ENCODE measurements around the gene EFR3B.
"Not testable (repeated sequence)": the region's sequence is repeated elsewhere in the genome, so short reads cannot be mapped to it uniquely, and the experiment has no call there.

EFR3B gene

DNA sequence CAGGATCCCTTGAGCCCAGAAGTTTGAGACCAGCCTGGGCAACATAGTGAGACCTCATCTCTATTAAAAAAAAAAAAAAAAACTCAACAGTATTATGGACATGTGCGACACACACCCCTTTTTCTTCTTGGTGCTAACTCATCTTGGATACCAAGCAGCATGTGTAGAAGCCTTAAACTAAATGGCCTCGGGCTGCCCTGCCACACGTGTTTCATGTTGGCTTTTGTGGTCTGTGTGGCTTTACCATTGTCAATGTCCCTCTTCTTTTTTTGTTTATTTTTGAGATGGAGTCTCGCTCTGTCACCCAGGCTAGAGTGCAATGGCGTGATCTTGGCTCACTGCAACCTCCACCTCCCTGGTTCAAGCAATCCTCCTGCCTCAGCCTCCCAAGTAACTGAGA lies 109.1 kb downstream of the EFR3B start:
- DNase-seq (ENCODE audit: low read depth) = not testable (repeated sequence)

DNA sequence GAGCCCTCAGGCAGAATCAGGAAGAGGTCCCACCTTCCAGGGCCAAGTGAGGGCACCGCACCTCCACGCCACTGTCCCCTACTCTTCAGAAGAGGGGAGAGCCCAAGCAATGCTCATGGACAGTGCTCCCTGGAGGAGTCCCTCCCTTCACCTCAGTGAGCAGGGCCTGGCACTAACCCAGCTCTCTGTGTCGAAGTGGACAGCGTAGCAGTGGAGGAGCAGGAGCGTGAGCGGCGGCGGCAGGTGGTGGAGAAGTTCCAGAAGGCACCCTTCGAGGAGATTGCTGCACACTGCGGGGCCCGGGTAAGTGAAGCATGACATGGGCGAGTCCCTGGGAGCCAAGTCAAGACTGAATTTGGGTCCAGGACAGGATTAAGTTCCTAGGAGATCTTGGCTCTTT lies 109.8 kb downstream of the EFR3B start:
- no peak for DNase-seq (ENCODE audit: low read depth)

DNA sequence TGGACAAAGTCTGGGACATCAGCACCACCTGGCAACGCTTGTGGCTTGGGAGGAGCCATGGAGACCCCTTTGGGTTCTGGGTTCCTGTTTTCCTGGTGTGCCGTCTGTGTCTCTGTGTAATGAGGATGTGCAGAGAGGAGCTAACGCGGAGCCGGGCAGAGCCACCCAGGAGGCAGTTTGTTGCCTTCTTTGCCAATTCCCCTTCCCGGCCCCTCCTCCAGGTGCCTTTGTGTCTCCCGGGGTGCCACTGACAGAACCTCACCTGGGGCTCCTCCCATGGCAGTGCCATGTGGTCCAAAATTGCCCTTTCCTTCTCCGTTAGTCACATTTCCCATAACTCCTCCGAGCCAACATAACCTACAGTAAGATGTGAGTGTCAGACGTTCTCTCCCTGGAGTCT lies 113.5 kb downstream of the EFR3B start:
- DNase-seq (ENCODE audit: low read depth) = no peak

DNA sequence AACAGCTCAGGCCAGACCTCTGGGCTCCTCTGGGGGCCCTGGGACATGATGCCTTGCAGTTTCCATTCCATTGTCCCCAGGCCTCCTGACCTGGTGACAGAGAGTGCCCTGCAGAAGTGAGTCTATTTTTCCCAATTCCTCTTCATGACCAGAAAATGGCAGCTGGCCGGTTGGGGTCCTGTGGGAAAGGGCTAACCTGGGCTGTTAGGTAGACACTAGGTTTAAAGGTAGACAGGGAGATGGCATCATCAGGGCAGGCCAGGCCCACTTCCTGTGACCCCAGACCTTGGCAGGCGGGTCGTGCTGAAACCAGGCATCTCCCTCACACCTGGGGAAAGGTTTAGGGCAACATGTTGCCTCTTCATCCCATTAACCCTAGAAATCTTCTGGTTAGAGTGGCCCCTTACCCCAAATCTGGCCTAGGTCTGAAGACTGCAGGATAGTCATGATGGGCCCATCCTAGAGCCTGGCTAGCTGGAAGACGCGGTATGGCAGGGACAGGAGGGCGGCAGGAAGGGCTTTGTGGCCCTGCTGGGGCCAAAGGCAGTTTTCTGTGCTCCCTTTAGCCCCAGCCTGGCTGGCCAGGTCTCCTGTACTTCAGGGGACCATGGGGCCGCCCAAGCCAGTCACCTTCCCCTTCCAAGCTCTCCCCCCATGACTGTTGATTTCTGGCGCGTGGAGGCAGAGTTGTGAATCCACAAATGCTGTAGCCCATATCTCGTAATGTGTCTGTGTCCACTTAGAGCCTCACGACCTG lies 116.4 kb downstream of the EFR3B start:
- DNase-seq (ENCODE audit: low read depth) = no peak

DNA sequence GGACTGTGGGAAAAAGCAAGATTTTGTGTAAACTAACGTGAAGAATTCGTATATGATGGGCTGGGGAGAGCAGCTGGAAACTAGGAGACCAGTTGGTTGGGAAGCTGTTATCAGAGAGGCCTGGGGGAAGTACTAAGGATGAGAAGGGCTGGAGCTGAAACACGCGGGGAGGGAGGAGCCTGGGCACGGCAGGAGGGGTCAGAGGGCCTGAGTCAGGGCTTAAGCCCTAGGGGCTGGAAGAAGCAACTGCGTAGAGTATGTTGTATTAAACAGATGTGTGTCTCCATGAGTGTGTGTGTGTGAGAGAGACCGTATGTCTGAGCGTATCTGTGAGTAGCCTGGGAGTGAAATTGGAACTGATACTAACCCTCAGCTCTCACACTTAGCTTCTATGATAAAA lies 118.1 kb downstream of the EFR3B start:
- no peak for DNase-seq (ENCODE audit: low read depth)

DNA sequence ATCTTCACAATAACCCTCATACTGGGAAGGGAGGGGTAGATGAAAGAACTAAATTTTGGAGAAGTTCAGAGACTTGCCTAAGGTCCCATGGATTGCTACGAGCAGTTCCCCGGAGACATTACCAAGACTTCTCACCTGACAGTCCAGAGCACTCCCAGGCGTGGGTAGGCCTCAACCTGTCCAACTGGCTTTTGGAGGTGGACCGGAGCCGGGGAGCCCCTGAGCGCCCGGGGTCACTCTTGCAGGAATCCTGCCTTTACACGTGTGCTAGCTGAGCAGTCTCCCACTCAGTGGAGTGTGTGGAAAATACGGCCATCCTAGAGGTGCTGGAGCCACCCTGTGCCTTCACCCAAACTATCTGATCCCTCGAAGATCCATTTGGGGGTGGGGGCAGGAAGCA lies 118.5 kb downstream of the EFR3B start:
- DNase-seq (ENCODE audit: low read depth) = no peak

DNA sequence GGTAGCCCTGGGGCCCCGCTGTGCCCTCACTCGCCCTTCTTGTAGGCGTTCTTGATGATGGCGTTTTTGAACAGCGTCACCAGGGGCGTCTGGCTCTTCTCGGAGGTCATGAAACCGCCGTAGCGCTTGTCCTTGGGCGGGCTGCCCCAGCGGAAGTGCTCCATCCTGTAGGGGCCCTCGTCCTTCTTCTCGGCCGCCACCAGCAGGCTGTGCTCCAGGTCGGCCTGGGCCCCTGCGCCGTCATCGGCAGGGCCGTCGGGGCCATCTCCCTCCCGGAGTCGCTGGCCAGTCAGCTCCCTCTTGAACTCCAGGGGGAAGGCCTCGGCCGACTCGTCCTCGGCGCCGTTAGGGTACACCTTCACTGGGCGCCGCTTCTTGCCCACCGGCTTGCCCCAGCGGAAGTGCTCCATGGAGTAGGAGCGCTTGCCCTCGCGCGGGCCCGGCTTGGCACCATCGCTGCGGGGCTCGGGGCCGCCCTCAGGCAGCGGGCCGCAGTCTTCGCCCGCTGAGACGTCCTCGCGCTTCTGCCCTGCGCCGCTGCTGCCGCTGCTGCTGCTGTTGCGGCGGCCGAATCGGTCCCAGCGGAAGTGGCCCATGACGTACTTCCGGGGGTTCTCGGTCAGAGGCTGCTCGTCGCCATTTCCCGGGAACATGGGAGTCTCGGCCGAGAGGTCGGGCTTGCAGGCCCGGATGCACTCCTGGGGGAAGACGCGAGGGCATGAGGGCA lies 119.3 kb downstream of the EFR3B start:
- DNase-seq (ENCODE audit: low read depth) = peak; percentile 67

DNA sequence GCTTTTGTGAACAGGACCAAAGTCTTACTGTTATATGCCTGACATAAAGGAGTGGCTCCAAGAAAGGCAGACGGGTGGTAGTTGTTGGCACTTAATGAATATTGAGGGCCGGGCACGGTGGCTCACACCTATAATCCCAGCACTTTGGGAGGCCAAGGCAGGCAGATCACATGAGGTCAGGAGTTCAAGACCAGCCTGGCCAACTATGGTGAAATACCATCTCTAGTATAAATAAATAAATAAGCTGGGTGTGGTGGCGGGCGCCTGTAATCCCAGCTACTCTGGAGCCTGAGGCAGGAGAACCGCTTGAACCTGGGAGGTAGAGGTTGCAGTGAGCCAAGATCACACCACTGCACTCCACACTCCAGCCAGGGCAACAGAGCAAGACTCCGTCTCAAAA lies 120.2 kb downstream of the EFR3B start:
- not testable (repeated sequence) for DNase-seq (ENCODE audit: low read depth)

DNA sequence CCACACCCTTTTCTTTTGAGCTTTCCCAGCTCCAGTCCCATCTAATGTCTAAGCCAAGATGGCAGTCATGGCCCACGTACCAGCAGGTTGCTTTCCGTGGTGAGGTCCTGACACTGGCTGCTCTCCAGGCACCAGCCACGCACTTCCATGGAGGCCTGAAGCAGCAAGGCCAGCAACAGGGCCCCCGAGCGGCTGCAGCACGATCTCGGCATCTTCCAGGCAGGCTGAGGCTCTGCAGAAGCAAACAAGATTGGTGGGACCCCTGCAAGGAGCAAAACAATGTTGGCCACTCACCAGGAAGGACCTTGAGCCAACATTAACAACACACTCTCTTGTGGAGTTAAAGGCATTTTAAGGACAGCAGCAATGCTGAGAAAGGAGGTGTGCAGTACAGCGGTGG lies 122.7 kb downstream of the EFR3B start:
- DNase-seq (ENCODE audit: low read depth) = no peak

DNA sequence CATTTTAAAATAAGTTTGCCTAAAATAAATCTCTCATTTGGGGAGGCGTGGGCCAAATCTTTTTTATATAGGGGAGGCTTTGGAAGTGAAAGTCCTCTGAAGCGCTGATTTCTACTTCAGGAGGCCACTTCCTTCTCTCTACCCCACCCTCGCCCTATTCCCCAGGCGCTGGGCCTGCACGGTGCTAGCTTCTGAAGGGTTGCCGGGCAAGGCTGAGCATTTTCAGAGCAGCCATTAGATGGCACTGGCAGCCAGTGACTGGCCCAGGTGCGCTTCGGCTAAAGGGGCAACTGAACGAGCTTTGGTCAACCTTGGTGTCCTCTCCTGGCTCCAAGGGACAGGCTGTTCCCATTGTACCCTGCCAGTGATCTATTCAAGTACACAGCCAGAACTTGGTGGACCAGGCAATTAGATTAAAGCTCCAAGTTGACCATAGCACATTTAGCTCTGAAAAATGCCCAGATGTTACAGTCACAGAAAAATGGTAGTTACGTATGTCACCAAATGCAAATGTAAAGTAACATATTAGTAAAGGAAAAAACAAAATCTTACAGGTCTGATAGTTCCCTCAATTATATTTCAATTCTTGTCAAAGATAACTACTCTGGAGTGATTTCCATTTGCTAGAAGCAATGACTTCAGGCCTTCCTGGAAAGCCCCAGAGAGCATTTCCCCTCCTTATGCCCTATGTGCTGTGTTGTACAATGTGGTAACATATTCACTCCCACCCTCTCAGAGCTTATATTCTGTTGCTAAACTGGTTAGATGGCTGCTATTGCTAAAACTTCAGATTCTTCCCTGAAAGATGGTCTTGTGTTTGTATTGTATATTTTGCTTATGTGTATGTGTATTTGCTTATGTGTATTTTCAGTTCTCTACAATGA lies 124.4 kb downstream of the EFR3B start:
- DNase-seq (ENCODE audit: low read depth) = no peak

DNA sequence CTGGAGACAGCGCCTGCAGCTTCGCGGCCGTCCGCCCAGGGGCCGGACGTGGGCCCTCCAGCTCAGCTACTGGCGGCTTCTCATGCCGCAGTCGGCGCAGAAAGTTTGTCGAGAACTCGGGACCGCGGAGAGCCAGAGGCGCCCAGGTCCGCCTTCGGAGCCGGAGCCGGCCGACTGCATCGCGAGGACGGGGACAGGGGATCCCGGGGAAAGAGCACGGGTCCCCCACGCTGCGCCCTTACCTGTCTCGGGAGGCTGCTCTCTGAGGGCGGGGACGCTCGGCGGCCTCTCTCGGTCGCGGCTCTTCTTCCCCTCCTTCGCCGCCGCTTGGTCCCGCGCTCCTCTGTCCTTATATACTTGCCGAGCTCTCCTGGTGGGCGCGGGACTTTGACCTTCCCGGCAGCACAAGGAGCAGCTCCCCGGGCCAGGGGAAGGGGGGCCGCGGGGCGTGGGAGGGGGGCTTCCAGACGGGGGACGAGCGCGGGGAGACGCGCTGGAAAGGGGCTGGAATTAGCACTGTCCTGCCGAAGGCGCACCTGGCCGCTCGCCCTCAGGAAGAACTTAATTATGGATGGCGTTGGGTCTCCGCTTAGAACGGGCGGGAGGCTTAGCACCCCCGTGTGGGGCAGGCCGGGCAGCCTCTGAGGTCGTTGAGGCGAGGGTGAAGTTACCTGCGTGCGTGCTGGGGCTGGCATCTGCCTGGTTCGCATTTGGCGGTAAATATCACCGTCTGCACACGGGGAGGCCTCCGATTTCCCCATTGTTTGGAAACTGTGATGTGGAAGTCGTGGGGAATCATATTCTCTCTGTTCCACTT lies 126.6 kb downstream of the EFR3B start, which contains the start of gene POMC:
Gene POMC, minus strand, starts transcription at position 325 of the 817 bp plus-strand sequence. CDS start 3,808 bp downstream, outside the sequence.
- DNase-seq (ENCODE audit: low read depth) = peak; percentile 5

DNA sequence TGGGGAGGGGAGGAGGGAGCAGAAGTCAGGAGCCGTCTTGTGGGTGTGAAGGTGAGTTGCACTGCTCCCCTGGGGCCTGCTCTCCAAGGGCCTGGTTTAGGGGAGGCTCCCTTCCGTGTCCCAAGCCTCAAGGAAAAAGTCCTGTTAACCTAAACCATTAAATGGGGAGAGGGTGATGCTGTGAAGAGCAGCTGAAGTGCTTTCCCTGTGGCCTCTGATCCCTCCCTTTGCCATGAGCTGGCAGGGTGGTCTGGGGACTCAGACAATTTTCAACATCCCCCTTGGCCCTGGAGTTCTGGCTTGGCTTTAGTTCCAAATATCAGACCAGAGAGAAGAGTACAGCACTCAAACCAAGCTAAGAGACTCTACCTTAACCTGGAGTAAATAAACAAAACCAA lies 127.2 kb downstream of the EFR3B start:
- no peak for DNase-seq (ENCODE audit: low read depth)

DNA sequence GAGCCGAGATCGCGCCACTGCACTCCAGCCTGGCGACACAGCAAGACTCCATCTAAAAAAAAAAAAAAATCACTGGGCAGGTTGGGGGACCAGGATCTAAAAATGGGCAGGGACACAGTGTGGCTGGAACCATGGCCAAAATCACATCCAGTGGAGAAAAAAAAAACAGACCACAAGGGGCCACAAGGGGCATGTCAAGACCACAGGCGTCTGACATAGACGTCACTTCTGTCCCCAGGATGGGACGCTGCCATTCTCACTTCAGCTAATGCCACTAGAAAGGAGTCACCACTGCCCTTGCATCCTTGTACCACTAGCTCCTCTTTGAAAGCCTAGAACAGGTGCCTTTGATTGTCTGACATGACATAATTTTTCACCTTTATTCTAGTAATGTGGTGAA lies 129.0 kb downstream of the EFR3B start:
- no peak for DNase-seq (ENCODE audit: low read depth)

DNA sequence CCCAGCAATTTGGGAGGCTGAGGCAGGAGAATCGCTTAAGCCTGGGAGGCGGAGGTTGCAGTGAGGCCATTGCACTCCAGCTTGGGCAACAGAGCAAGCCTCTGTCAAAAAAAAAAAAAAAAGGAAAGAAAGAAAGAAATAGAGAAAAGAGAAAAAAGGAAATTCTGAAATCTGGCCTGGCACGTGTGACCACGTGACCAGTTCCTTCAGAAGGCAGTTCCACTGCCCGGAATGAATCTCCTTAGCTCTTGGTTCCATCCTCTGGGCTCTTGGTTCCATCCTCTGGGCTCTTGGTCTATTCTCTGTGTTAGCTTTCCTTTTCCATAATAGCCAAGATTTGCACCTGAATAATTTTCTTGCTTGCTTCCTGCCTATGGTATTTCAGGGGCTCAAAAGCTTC lies 131.8 kb downstream of the EFR3B start:
- DNase-seq (ENCODE audit: low read depth) = no peak

DNA sequence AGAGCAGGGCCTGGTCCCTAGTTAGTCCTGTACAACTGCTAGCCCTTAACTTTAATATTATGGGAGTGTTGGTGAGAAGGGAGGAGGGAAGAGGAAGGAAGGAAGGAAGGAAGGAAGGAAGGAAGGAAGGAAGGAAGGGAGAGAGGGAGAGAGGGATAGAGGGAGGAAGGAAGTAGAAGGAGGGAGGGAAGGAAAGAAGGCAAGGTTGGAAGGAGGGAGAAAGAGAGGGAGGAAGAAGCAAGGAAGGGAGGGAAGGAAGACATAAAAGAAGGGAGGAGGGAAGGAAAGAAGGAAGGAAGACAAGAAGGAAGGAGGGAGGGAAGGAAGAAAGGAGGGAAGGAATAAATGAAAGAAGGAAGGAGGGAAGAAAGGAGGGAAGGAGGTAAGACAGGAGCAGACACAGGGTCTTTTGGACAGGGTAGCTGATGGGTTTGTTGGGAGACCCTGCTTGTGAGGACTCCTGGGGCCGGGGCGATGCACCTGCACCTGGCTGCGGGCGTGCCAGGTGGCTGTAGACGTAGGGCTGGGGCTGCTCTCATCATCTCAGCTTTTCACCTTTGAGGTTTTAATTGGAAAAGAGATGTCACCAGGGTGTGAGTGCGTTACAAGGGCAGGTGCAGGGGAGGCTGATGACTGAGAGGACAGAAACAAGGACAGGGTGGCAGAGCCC lies 132.5 kb downstream of the EFR3B start:
- DNase-seq (ENCODE audit: low read depth) = no peak

DNA sequence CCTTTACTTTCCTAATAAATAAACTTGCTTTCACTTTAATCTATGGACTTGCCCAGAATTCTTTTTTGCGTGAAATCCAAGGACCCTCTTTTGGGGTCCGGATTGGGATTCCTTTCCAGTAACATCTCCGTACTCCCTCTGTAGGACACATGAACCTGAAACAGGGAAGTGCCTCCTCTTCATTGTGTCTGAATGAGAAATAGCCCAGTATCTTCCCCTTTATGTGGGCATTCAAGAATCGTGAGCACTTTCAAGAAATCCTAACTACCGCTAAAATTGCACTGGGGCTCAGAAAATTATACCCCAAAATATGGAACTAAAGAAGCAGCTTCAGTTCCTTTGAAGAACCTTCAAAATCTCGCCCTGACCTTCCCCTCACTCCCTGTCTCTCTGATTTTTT lies 134.3 kb downstream of the EFR3B start:
- DNase-seq (ENCODE audit: low read depth) = no peak

DNA sequence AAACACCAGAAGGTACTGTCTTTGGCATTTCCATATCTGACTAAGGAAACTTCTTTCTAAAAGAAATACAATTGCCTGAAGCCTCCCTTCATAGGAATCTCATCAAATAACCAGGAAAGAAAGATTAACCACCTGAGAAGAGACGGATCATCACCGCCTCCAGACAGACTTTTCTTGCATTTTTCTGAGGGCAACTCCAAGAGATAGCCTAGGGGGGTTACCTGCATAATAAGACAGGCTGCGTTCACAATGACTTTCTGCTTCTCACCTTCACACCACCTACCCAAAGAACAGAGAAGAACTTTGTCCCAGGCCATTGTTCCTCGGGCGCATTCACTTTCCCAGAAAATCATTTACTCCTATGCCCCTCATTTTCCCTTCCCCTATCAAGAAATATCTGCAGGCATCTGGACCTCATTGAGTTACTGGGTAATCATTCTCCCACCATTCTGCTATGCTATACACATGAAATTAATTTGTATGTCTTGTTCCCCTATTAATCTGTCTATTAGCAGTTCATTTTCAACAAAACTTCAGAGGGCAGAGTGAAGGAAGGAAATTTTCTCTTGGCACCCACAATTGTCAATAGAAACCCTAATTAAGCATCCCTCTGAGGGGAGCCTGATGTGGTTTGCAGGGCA lies 134.8 kb downstream of the EFR3B start:
- no peak for DNase-seq (ENCODE audit: low read depth)

DNA sequence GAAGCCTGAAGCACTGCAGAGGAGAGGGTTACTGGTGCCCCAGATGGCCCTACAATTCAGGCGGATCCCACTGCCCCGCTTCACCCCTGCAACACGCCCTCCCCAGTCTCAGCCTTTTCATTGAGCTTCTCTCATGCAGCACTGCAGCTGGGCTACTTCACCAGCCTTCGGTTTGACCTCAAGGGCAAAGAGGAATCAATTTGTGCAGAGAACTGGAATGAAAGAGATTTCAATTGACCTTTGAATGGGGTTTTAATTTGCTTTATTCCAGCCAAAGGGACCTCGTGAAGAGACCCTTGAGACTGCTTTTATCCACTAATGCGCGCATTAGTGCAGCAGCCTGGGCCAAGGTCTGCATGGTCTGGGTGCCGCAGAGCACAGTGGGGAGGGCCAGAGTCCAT lies 135.3 kb downstream of the EFR3B start:
- DNase-seq (ENCODE audit: low read depth) = no peak

DNA sequence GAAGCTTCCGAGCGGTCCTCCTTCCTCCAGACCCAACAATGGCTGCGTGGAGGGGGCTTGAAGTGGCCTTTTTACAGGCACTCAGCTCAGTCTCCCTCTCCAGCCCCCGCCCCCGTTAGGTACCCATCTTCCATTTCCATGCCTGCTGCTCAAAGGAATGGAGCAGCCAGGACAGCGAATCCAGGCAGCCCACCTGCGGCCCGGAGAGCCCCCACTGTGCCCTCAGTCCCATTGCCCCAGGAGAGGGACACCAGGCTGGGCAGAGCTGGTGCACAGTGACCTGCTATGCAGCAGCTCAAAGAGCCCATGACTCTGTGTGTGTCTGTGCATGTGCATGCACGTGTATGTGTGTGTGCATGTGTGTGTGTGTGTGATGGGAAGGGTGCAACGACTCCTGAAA lies 137.1 kb downstream of the EFR3B start:
- no peak for DNase-seq (ENCODE audit: low read depth)

DNA sequence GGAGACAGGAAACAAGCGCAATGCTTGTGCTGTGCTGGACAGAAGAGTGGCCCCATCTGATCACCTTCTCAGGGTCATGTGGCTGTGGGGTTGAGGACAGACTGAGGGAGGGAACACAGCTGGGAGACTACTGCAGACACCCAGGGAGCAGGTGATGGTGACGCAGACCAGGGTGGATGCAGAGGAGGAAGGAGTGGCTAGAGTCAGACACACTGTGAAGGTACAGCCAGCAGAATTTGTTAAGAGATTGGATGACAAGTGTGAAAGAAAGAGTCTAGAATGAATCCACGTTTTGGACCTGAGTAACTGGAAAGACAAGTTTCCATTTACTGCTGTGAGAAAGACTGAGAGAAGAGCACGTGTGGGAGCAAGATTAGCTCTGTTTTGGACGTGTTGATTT lies 142.4 kb downstream of the EFR3B start:
- DNase-seq (ENCODE audit: low read depth) = no peak
